Lower leg skin (tissue), 3 donors: ENCODE results near the gene TBL3.
"Not testable (repeated sequence)": the region's sequence is repeated elsewhere in the genome, so short reads cannot be mapped to it uniquely, and the experiment has no call there.

Source experiments
- POLR2A ChIP-seq, 2 donors: fragments of 450-650 bp; IDR thresholded peaks; one replicate each; pipeline ENCODE4 v1.6.1; 2016 to 2017; ENCODE audit warnings: antibody characterized with exemption in 2 of 2, mild to moderate bottlenecking in 1 of 2, moderate library complexity in 1 of 2
- TF ChIP-seq, protein P1 (sequence below), 3 donors: fragments of 450-650 bp; IDR thresholded peaks; one replicate each; pipeline ENCODE4 v1.5.1; 2016; ENCODE audit warnings: antibody characterized with exemption in 3 of 3, mild to moderate bottlenecking in 3 of 3, moderate library complexity in 2 of 3

- TF ChIP-seq, protein P1, sequence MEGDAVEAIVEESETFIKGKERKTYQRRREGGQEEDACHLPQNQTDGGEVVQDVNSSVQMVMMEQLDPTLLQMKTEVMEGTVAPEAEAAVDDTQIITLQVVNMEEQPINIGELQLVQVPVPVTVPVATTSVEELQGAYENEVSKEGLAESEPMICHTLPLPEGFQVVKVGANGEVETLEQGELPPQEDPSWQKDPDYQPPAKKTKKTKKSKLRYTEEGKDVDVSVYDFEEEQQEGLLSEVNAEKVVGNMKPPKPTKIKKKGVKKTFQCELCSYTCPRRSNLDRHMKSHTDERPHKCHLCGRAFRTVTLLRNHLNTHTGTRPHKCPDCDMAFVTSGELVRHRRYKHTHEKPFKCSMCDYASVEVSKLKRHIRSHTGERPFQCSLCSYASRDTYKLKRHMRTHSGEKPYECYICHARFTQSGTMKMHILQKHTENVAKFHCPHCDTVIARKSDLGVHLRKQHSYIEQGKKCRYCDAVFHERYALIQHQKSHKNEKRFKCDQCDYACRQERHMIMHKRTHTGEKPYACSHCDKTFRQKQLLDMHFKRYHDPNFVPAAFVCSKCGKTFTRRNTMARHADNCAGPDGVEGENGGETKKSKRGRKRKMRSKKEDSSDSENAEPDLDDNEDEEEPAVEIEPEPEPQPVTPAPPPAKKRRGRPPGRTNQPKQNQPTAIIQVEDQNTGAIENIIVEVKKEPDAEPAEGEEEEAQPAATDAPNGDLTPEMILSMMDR (IDR thresholded peaks at IDR 0.05), result not testable (repeated sequence)
- not testable (repeated sequence) for TF ChIP-seq POLR2A (IDR thresholded peaks at IDR 0.05)
Observed at GRCh38 chr16:1939833-1940232, 32.0 kb upstream of the TBL3 start.
